ENCODE results near the gene NECAB2. TPM values are rescaled to one million over a fixed set of nuclear protein-coding genes. Genes with fewer than 3 reads are reported as not detected.

NECAB2 gene
- total and polyA plus RNA-seq, 4 donors, result 12.7 to 82.1 (median 46.7) TPM

GRCh38 chr16:83929811-83930555, 38.1 kb upstream of the NECAB2 start:
- no peak for DNase-seq (ENCODE audit: low read depth in 4 of 6, low spot score in 6 of 6)
- 87% methylated on average over 12 of the region's 17 CpGs for WGBS (ENCODE audit: insufficient coverage)
- no peaks in the 10 kb centered on the region for H3K9me3 ChIP-seq (ENCODE audit: control insufficient read depth, insufficient read depth, low read length)
- H3K4me1 ChIP-seq (ENCODE audit: control insufficient read depth, insufficient read depth, low read length), result peaks cover 10% of the 10 kb centered on the region
- H3K27me3 ChIP-seq (ENCODE audit: control insufficient read depth, insufficient read depth, low read length), result no peaks in the 10 kb centered on the region
- H3K36me3 ChIP-seq (ENCODE audit: control insufficient read depth, insufficient read depth, low read length), result peaks cover 60% of the 10 kb centered on the region
- H3K4me3 ChIP-seq (ENCODE audit: low read depth, low read length), result no peak overlapping the region
- H3K27ac ChIP-seq (ENCODE audit: low read depth, low read length), result no peak overlapping the region

- DNase-seq (ENCODE audit: low read depth in 4 of 6, low spot score in 6 of 6), result no peak
- Histone ChIP-seq H3K4me3 (ENCODE audit: low read depth, low read length) (no peak overlapping the region), H3K27me3 (ENCODE audit: control insufficient read depth, insufficient read depth, low read length) (no peaks in the 10 kb centered on the region), H3K4me1 (ENCODE audit: control insufficient read depth, insufficient read depth, low read length) (peaks cover 10% of the 10 kb centered on the region), H3K9me3 (ENCODE audit: control insufficient read depth, insufficient read depth, low read length) (no peaks in the 10 kb centered on the region), H3K36me3 (ENCODE audit: control insufficient read depth, insufficient read depth, low read length) (peaks cover 58% of the 10 kb centered on the region), H3K27ac (ENCODE audit: low read depth, low read length) (no peak overlapping the region)
- 91% methylated on average over 19 of the region's 22 CpGs for WGBS (ENCODE audit: insufficient coverage)
These were observed 37.1 kb upstream of the NECAB2 start for GRCh38 chr16:83930730-83931500.

DNA sequence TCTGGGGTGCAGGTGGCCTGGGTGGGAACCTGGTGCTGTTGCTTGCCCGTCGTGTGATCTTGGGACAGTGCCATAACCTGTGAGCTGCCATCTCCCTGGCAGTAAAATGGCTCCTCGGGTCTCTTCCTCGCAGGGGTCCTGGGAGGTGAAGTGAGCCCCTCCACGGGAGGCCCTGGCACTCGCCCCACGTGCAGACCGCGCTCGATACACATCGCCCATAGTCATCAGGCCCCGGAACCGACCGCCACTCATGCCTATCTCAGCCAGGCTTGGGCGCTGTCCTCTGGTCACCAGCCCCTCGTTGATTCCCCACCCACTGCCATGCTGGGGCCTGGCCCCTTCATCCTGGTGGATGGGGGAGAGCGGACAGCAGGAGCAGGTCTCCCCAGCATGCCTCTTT, 36.5 kb upstream of the NECAB2 start:
- Histone ChIP-seq H3K27ac (ENCODE audit: low read depth, low read length) (no peak overlapping the region), H3K27me3 (ENCODE audit: control insufficient read depth, insufficient read depth, low read length) (no peaks in the 10 kb centered on the region), H3K36me3 (ENCODE audit: control insufficient read depth, insufficient read depth, low read length) (peaks cover 53% of the 10 kb centered on the region), H3K9me3 (ENCODE audit: control insufficient read depth, insufficient read depth, low read length) (no peaks in the 10 kb centered on the region), H3K4me1 (ENCODE audit: control insufficient read depth, insufficient read depth, low read length) (peaks cover 6% of the 10 kb centered on the region), H3K4me3 (ENCODE audit: low read depth, low read length) (no peak overlapping the region)
- DNase-seq (ENCODE audit: low read depth in 4 of 6, low spot score in 6 of 6), result no peak
- 87% methylated on average over 16 of the region's 17 CpGs for WGBS (ENCODE audit: insufficient coverage)

- Histone ChIP-seq H3K27ac (ENCODE audit: low read depth, low read length) (no peak overlapping the region), H3K36me3 (ENCODE audit: control insufficient read depth, insufficient read depth, low read length) (peaks cover 53% of the 10 kb centered on the region), H3K4me1 (ENCODE audit: control insufficient read depth, insufficient read depth, low read length) (no peaks in the 10 kb centered on the region), H3K4me3 (ENCODE audit: low read depth, low read length) (no peak overlapping the region), H3K9me3 (ENCODE audit: control insufficient read depth, insufficient read depth, low read length) (no peaks in the 10 kb centered on the region), H3K27me3 (ENCODE audit: control insufficient read depth, insufficient read depth, low read length) (no peaks in the 10 kb centered on the region)
- no peak for DNase-seq (ENCODE audit: low read depth in 4 of 6, low spot score in 6 of 6)
- 93% methylated on average over 11 of the region's 11 CpGs for WGBS (ENCODE audit: insufficient coverage)
These were observed 35.7 kb upstream of the NECAB2 start for GRCh38 chr16:83932304-83932703.

DNA sequence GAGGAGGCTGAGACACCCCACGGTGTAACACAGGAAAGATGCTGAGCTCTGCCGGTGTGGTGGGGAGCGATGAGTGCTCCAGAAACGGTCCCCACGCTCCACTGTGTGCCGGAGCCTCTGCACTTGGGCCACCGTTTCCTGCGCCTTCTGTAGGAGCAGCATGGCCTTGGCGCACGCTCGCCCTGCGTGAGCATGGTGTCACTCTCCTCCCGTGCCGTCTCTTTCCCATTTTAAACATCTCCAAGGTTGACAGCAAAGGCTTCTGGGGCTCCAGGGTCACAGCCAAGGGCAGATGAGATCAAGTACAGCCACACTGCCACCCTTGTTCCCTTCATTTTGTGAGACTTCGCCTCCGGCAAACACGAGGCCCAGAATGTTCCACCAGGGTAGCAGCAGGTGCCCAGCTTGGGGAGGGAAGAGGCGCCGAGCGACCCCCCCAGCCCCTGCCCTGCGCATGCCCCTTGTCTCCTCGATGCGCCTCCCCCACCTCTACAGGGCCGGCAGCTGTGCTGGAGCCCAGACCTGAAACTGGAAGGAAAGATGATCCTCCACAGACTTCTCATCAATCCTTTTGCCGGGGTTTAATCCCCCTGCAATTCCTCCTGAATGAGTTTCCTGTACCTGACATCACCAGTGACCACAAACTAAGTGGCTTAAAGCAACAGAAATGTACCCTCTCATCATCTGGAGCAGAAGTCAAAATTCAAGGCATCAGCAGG, 34.9 kb upstream of the NECAB2 start:
- Histone ChIP-seq H3K27ac (ENCODE audit: low read depth, low read length) (no peak overlapping the region), H3K36me3 (ENCODE audit: control insufficient read depth, insufficient read depth, low read length) (peaks cover 53% of the 10 kb centered on the region), H3K4me1 (ENCODE audit: control insufficient read depth, insufficient read depth, low read length) (no peaks in the 10 kb centered on the region), H3K4me3 (ENCODE audit: low read depth, low read length) (no peak overlapping the region), H3K9me3 (ENCODE audit: control insufficient read depth, insufficient read depth, low read length) (no peaks in the 10 kb centered on the region), H3K27me3 (ENCODE audit: control insufficient read depth, insufficient read depth, low read length) (no peaks in the 10 kb centered on the region)
- 87% methylated on average over 18 of the region's 25 CpGs for WGBS (ENCODE audit: insufficient coverage)
- DNase-seq (ENCODE audit: low read depth in 4 of 6, low spot score in 6 of 6), result no peak

- no peaks in the 10 kb centered on the region for H3K9me3 ChIP-seq (ENCODE audit: control insufficient read depth, insufficient read depth, low read length)
- no peak overlapping the region for H3K27ac ChIP-seq (ENCODE audit: low read depth, low read length)
- WGBS (ENCODE audit: insufficient coverage), result 83% methylated on average over 14 of the region's 28 CpGs
- H3K4me1 ChIP-seq (ENCODE audit: control insufficient read depth, insufficient read depth, low read length), result no peaks in the 10 kb centered on the region
- no peaks in the 10 kb centered on the region for H3K27me3 ChIP-seq (ENCODE audit: control insufficient read depth, insufficient read depth, low read length)
- H3K4me3 ChIP-seq (ENCODE audit: low read depth, low read length), result no peak overlapping the region
- no peak for DNase-seq (ENCODE audit: low read depth in 4 of 6, low spot score in 6 of 6)
- H3K36me3 ChIP-seq (ENCODE audit: control insufficient read depth, insufficient read depth, low read length), result peaks cover 50% of the 10 kb centered on the region
These were observed 34.0 kb upstream of the NECAB2 start for GRCh38 chr16:83933885-83934683.

GRCh38 chr16:83934684-83934977, 33.4 kb upstream of the NECAB2 start:
- H3K4me3 ChIP-seq (ENCODE audit: low read depth, low read length), result no peak overlapping the region
- no peak overlapping the region for H3K27ac ChIP-seq (ENCODE audit: low read depth, low read length)
- DNase-seq (ENCODE audit: low read depth in 4 of 6, low spot score in 6 of 6), result no peak
- 68% methylated on average over 12 of the region's 12 CpGs for WGBS (ENCODE audit: insufficient coverage)
- no peaks in the 10 kb centered on the region for H3K27me3 ChIP-seq (ENCODE audit: control insufficient read depth, insufficient read depth, low read length)
- H3K36me3 ChIP-seq (ENCODE audit: control insufficient read depth, insufficient read depth, low read length), result peaks cover 49% of the 10 kb centered on the region
- H3K4me1 ChIP-seq (ENCODE audit: control insufficient read depth, insufficient read depth, low read length), result no peaks in the 10 kb centered on the region
- no peaks in the 10 kb centered on the region for H3K9me3 ChIP-seq (ENCODE audit: control insufficient read depth, insufficient read depth, low read length)

GRCh38 chr16:83935005-83935857, 32.8 kb upstream of the NECAB2 start:
- no peak for DNase-seq (ENCODE audit: low read depth in 4 of 6, low spot score in 6 of 6)

More at GRCh38 chr16:83935005-83935857, 32.8 kb upstream of the NECAB2 start:
- Histone ChIP-seq H3K36me3 (ENCODE audit: control insufficient read depth, insufficient read depth, low read length) (peaks cover 43% of the 10 kb centered on the region), H3K27me3 (ENCODE audit: control insufficient read depth, insufficient read depth, low read length) (no peaks in the 10 kb centered on the region), H3K4me1 (ENCODE audit: control insufficient read depth, insufficient read depth, low read length) (peaks cover 2% of the 10 kb centered on the region), H3K27ac (ENCODE audit: low read depth, low read length) (no peak overlapping the region), H3K9me3 (ENCODE audit: control insufficient read depth, insufficient read depth, low read length) (no peaks in the 10 kb centered on the region), H3K4me3 (ENCODE audit: low read depth, low read length) (no peak overlapping the region)
- WGBS (ENCODE audit: insufficient coverage), result 87% methylated on average over 29 of the region's 30 CpGs
